Stimulated activated CD8-positive, alpha-beta memory T cell treated with anti-CD3 and anti-CD28 coated beads, Interleukin-4, amount 100 ng/mL, for 48 hours (primary cell): ENCODE measurements around the gene PLCG2.

Experiments
- DNase-seq: peaks from one replicate; pipeline ENCODE4 v3.0.0-alpha.2; 2020

Gene PLCG2

DNA sequence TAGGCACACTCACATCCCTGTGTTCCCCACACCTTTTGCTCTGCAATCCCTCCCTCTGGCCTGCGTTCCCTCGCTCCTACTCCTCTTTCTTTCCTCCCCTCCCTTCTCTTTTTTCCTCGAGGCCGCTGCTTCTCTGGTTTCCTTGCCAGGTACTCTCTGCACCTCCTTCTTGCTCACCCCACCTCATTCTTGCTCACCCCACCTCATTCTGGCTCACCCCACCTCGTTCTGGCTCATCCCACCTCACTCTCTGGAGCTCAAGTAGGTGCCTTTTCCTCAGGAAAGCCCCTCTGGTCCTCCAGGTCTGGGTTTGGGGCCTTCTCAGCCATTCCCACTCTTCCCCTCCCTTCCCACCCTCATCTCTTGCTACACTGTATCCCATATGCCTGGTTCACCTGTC, 103.5 kb downstream of the PLCG2 start:
- DNase-seq = no peak

DNA sequence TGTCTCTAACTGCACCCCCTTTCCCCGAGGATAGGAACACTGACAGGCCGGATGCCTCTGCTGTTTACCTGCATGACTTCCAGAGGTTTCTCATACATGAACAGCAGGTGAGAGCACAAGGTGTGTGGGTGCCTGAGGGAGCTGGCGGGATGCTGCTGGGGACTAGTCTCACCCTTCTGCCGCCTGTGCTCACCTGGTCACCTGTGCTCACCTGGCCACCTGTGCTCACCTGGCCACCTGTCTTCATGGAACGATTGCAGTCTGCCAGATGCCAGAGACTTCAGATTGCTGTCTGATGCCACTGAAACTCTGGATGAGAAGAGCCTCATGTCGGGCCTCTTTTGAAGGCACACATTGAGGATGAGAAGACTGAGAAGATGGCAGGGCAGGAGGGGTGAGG, 104.1 kb downstream of the PLCG2 start:
- no peak for DNase-seq

DNA sequence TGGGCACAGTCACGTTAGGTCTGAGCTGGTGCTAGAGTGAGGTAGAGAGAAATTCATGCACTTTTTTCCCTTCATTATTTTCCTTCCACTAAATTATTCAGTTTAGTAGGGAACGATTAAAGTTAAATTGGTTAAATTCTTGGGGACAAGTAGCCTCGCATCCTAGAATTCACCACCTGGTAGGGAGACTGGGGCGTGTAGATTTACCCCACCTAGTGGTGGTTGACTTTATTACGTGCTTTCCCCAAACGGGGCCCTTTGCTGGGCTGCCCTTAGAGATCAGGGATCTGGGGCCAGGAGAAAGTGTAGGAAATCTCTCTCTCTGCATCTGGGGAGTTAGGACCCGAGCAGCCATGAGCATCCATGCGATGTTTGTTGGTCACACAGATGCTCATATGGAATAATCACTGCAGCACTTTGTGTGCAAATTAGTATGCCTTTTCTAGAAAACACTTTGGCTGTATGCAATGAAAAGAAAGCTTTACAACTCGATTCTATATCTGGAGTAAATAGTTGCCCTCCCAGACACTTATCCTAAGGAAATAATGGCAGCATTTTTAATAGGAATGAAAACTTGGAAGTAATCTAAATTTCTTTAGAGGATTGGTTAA, 107.0 kb downstream of the PLCG2 start:
- peak; percentile 50 for DNase-seq

DNA sequence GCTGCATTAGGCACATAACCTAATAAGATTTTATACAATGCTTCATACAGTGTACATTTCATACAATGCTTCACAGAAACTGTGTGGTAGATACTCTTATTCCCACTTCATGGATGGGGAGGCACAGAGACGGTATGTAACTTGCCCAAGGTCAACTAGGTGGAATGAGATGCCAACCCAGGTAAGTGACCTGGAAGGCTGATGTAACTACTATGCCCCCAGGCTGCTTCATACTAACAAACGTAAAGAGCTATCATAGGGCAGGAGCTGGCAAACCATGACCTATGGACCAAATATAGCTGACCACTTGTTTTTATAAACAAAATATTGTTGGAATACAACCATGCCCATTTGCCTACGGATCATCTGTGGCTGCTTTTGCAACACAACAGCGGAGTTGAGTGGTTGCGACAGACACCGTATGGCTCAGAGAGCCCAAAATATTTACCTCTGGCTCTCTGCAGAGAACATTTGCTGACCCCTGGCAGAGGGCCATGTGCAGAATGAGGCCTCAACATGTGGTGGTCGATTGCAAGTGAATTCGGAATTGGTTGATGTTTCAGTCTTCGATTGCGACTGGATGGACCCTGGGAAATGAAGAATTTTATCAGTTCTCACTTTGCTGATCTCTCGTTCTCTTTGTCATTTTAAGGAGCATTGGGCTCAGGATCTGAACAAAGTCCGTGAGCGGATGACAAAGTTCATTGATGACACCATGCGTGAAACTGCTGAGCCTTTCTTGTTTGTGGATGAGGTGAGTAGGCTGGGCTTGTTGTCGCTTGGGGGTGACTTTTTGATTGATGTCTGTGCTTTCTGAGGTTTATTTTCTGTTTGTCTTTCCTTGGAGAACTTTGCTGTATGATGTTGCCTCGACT, 109.7 kb downstream of the PLCG2 start:
- no peak for DNase-seq

DNA sequence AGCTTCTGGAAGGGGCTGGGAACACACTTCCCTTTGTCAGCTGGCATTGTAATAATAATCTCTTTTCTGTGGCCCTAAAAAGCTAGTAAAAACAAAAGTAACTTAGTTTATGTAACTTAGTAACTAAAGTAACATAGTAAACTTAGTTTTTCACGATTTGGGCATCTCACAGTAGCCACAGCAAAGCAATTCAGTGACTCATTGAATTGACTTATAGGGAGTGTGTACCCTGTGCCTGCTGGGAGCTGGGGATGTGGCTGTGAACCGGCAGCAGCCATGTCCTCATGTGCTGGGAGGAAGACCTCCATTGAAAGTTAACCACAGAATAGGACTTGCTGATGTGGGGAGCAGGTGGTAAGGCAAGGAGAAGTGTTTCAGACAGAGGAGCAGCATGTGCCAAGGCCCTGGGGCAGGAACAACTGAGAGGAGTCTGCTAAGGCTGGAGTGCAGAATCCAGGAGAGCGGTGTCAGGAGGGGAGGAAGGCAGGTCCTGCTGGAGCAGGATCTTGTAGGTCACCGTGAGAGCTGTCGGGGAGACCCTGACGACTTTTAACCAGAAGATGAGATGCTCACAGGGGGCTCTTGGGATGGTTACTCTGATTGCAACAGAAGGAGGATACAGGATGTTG, 112.8 kb downstream of the PLCG2 start:
- no peak for DNase-seq

DNA sequence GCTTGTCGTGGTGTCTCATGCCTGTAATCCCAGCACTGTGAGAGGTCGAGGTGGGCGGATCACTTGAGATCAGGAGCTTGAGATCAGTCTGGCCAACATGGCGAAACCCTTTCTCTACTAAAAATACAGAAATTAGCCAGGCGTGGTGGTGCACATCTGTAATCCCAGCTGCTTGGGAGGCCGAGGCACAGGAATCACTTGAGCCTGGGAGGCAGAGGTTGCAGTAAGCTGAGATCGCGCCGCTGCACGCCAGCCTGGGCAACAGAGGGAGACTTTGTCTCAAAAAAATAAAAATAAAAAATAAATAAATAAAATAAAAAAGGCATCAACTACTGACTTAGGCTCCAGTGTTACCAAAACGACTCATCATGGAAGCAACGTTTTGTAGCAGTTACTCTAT, 115.5 kb downstream of the PLCG2 start:
- DNase-seq = no peak

DNA sequence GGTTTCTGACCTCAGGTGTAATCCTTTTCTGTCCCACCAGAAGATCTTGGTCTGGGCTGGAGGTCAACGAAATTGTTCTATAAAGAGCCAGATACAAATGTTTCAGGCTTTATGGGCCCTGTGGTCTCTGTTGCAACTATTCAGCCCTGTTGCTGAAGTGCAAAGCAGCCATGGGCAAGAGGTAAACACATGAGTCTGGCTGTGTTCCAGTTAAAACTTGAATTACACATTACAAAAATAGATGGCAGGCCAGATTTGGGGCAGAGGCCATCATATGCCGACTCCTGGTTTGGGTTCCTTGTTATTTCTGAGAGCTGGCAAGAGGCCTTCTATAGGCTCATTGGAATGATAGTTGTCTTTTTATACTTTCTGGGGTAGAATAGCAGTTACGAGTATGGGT, 117.8 kb downstream of the PLCG2 start:
- DNase-seq = no peak

DNA sequence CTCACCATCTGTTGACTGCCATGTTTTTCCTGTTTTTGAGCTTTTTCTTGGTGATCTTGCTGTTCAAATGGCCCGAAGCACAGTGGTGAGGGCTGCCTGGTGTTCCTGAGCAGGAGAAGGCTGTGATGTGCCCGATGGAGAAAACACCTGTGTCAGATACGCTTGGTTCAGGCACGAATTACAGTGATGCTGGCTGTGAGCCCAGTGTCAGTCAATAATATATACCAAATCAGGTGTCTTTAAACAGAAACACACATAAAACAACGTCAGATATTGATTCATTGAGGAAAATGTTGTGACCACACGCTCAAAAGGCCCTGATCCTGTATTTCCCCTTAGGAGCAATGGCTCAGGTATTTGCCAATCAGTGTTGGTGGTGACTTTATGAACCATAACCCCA, 120.5 kb downstream of the PLCG2 start:
- no peak for DNase-seq

DNA sequence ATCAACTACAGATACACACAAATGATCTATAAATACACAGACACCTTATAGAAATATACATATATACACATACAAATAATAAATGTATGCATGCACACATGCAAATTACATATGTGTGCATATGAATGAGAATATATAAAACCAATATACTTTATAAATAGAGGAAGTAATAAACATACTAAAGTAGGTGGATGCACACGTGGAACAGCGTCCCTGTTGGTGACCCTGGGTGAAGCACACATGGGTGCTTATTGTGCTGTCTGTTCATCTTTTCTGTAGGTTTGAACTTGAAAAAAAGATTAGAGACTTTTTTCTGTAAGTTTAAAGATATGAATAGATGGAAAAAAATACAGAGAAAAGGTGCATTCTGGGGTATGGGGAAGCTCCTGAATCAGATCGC, 120.9 kb downstream of the PLCG2 start:
- DNase-seq = no peak

DNA sequence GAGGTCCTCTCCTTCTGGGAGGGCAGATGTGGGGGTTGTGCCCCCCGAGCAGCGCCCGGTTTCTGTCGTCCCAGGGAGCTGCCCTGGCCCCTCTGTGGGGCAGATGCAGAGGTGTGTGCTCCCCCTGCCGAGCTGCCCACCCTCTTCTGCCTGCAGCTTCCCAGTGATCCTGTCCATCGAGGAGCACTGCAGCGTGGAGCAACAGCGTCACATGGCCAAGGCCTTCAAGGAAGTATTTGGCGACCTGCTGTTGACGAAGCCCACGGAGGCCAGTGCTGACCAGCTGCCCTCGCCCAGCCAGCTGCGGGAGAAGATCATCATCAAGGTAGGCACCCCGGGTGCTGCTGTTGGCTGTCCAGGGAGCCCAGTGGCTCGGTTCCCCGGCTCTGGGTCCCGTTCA, 121.4 kb downstream of the PLCG2 start:
- DNase-seq = no peak

DNA sequence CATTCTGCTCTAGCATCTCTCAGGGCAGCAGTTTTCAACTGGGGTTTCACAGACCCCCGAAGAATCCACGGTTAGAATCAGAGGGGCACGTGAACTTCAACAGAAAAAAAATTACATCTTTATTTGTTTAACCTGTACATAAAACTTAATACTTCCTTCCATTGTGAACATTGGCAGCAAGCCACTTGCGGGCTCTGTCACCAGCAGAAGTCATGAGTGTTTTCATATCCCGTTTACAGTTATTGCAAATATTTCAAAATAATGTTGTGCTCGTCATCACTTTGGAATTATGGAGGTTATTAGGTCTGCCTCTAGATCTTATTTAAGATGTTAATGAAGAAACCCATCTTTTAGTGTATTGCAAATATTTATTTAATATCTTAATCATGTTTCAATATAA, 122.4 kb downstream of the PLCG2 start:
- no peak for DNase-seq

DNA sequence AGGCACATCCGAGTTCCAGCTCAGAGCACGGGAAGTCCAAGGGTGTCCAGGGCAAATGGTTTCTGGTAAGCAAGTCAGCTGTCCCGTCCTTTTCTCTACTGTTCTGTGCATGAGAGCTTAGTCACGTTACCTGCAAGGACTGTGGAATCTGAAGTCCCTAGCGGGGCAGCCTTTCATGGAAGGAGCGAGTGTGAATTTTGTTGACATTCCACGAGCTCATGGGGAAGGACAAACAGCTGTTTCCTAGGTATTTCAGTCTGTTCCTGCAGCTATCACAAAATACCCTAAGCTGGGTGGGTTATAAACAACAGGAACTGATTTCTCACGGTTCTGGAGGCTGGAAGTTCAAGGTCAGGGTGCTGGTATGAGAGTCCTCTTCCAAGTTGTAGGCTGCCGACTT, 122.9 kb downstream of the PLCG2 start:
- DNase-seq = no peak

DNA sequence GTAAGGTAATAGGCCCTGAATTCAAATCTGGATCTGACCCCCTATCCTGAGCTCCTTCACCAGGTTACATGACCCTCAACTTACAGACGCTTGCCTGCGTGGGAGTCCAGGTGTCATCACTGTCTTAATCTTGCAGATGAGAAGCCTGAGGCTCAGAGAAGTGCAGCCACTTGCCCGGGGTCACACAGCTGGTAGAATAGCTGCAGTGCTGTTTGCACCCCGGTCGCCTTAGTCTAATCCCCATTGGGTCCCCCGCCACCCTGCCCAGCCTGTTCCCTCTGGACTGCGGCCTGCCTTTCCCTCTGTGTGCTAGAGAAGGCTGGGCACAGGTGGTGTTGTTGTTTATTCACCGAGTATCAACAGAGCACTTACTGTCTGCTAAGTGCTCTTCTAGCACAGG, 125.2 kb downstream of the PLCG2 start:
- DNase-seq = no peak

DNA sequence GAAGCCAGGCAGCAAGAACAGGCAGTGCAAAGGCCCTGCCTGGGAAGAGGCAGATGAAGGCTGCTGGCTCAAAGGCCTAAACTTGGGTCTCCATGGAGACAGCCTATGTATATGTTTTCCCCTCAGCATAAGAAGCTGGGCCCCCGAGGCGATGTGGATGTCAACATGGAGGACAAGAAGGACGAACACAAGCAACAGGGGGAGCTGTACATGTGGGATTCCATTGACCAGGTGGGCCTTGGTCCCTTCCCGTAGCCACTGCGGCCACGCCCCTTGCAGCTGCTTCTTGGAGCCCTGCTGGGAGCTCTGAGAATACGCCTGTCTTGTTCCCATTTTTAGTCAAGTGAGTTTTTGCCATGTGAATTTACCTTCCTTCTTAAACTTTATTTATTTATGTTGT, 126.2 kb downstream of the PLCG2 start:
- DNase-seq = no peak

DNA sequence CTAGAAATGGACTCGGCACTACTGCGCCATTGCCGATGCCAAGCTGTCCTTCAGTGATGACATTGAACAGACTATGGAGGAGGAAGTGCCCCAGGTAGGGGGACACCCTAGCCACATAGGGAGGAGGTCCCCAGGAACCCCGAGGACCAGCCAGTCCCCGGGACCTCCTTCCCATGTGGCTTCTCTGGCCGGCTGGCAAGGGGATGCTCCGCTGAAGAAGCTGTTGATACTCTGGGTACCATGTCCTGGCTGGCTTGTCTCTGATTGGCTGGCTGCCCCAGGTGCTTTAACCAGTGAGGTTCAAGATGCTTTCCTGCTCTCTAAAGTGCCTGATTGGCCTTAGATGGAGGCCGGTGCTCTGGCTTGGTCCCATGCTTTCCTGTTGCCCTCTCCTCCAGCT, 128.6 kb downstream of the PLCG2 start:
- no peak for DNase-seq

DNA sequence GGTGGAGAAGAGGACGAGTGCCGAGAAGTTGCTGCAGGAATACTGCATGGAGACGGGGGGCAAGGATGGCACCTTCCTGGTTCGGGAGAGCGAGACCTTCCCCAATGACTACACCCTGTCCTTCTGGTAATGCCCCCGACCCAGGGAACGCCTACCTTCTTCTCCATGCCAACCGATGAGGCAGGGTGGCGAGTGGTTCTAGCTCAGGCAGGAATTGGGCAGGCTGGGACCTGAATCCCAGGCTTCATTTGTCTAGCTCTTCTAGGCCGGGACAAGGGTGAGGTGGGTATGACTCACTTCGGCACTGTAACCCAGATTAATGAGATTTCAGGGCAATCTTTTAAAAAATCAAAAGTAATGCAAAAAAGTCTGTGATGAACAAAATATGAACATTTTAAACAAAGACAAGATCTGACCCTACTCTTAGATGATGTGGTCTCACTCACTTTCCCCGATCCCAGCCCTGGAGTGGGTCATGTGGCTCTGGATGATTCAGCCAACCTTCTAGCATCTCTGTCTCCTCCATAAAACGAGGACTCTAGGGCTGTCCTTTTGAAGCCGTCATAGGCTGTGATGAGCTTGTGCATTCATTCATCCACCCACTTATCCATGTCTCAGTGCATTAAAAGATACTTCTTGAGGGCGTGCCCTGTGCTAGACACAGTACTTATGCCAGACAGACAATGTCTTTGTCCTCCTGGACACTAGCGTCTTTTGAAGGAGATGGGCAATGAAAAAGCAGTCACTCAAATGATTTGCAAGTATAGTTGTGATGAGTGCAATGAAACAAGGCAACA, 129.6 kb downstream of the PLCG2 start:
- DNase-seq = no peak

DNA sequence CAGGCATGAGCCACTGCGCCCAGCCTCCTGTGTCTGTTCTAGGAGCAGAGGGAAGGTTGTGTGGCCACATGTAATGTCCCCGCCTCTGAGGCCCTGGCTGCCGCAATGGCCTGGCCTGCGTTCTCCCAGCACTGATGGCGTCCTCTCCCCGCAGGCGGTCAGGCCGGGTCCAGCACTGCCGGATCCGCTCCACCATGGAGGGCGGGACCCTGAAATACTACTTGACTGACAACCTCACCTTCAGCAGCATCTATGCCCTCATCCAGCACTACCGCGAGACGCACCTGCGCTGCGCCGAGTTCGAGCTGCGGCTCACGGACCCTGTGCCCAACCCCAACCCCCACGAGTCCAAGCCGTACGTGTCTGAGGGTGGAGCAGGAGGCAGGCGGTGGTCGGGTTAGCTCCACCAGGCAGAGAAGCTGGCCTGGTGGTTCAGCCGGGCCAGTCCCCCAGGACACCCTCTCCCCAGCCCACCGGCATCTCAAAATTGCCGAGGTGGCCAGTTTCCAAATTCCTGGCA, 131.3 kb downstream of the PLCG2 start:
- no peak for DNase-seq

DNA sequence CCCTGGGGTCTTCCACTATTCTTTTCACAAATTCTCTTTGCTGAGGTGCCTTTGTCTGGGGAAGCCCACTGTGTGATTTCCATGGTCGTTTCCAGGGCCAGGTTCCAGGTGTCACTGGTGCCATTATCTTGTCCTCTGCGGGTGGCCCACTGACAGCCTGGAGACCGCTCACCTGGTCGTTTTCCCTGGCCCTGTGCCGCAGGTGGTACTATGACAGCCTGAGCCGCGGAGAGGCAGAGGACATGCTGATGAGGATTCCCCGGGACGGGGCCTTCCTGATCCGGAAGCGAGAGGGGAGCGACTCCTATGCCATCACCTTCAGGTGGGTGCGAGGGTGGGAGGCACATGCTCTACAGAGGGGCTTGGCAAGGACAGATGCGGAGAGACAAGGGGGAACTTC, 133.3 kb downstream of the PLCG2 start:
- no peak for DNase-seq

DNA sequence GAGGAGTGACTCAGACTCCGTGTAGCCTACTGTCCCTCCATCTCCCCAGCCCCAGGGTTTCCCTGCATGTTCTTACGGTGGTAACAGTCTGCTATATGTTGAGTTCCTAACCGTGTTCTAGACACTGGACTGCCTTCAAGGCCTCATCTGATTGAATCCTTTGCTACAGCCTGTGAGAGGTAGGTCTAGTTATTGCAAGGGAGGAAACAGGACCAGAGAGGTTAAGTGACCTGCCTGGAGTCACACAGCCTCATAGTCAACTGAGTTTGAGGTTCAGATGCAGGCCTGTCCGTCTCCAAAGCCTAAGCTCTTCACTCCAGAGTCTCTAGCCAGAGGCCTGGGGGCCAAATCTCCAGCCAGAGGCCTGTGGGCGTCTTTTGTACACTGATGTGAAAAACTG, 134.1 kb downstream of the PLCG2 start:
- no peak for DNase-seq

DNA sequence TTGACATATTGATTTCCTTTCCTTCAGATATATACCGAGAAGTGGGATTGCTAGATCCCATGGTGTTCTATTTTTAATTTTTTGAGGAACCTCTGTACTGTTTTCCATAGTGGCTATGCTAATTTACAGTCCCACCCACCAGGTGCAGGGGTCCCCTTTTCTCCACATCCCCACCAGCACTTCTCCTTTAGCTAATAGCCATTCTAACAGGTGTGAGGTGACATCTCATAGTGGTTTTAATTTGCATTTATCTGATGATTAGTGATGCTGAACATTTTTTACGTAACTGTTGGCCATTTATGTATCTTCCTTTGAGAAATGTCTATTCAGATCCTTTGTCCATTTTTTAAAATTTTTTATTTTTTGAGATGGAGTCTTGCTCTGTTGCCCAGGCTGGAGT, 138.3 kb downstream of the PLCG2 start:
- DNase-seq = no peak

DNA sequence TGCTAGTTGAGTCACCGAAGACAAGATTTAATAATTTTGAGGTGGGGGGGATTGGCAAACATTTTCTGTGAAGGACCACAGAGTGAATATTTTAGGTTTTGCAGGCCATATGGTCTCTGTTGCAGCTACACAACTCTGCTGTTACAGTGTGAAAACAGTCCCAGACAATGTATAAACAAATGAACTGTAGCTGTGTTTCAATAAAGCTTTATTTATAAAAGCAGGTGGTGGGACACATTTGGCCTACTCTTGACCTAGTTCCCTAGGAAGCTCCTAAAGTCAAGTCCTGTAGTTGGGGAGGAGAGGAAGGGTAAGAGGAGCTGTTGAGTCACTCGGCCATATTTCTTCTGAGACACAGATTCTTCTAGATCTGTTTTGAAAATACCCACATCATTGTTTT, 139.8 kb downstream of the PLCG2 start:
- no peak for DNase-seq

DNA sequence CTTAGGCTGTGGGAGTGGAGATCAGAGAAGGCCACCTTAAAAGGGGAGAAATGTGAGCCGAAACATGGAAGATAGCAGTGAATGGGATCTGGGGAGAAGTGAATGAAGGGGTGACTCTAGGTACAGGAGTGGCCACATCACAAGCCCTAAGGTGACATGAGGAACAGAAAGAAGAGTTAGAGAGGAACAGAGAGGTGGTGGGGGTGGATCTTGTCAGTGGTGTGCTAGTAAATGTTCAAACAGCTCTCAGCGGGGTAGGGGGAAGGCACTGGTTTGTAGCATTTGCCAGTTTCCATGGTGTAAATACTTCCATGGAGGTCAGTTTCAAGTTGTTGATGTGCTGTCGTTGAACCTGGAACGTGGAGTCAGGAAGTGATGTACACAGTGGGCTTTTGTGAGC, 141.4 kb downstream of the PLCG2 start:
- no peak for DNase-seq

DNA sequence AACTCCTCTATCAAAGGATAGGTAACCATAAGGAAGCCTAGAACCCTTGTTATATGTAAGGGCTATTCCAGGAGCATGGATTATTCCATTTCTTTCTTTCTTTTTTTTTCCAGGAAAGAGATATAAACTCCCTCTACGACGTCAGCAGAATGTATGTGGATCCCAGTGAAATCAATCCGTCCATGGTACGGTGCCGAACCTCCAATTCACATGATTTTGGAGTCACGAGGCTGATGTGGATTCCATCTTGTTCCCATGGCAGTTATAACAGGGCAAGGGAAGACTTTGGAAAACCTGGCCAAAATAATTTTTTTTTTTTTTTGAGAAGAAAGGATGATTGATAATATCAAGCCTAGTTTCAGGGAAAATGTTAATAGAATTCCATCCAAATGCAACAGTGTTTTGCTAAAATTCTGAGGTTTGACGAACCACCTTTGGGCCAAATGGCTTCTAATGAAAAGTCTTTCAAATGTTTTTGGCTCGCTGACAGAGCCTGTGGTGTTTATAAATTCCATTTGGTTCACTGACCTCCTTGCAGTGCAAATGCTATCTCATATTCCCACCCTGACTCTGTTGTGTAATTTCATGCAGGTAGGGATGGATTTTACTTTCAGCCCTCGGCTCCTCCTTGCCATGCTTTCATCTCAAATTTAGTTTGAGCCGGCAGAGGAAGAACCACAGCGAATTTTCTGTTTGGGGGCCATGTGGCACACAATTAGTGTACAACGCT, 142.2 kb downstream of the PLCG2 start:
- no peak for DNase-seq
